Neural progenitor cell (in vitro differentiated cells): ENCODE data around the gene RASSF5.
"Not testable (repeated sequence)": the region's sequence is repeated elsewhere in the genome, so short reads cannot be mapped to it uniquely, and the experiment has no call there.

ENCODE experiments used
- CTCF ChIP-seq: fragments of 200-600 bp; sonication (generic); IDR thresholded peaks from 2 replicates; pipeline ENCODE4 v1.5.1; 2017; ENCODE audit warnings: antibody characterized with exemption, mild to moderate bottlenecking
- EZH2phosphoT487 ChIP-seq: fragments of 200-600 bp; sonication (generic); IDR thresholded peaks from 2 replicates; pipeline ENCODE4 v1.6.1; 2017; ENCODE audit warnings: antibody characterized with exemption

- TF ChIP-seq CTCF, EZH2phosphoT487: not testable (repeated sequence)
Observed at GRCh38 chr1:206626396-206626795, 119.1 kb downstream of the RASSF5 start.
